K562 treated with DMSO at 1 percent for 24 hours (cell line): ENCODE measurements around the gene FARSB. TPM values are rescaled to one million over a fixed set of nuclear protein-coding genes. Genes with fewer than 3 reads are reported as not detected.

Experiments used
- total RNA-seq: library from RNA; unstranded; fragments of 300-600 nt; gene quantifications from 2 replicates; pipeline ENCODE4 v1.2.3, GENCODE V29; 2022; ENCODE audit warnings: low read depth; ENCODE audit not compliant: insufficient read depth

The FARSB gene
- 11.9 and 12.6 TPM in 2 replicates for total RNA-seq

DNA sequence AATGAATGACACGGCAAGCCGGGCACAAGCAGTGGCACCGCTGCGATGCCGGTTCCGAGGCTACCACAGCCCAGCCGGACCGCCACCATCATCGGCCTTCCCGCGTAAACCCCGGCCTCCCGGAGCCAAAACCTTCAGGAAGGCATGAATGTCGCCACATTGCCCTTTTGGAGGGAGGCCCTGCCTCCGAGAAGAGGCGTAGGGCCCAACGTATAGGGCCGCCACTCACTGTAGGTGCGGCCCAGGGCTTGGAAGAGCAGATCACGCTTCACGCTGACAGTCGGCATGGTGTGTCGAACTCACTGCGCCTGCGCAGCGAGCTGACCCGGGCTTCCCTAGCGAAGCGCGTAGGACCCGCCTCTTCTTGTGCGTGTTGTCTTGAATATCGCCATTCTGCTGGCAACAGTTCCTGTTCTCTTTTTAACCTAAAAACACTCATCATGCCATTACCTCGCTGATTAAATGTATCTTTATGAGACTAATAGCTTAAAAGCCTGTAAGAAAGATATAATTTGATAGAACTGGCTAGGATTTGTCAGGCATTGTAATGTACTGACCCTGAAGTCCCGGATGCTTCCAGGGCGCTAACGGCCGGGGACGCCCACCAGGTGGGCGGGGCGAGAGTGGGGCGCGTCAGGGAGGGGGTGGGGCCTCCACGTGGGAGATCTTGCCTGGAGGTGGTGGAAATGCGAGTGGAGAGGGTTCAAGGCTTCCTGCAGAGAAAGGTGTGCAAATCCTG is at the start of gene FARSB:
Gene FARSB (minus strand): TSS at position 306 of the 739 bp plus-strand sequence. CDS start 19 bp downstream, at position 287.

DNA sequence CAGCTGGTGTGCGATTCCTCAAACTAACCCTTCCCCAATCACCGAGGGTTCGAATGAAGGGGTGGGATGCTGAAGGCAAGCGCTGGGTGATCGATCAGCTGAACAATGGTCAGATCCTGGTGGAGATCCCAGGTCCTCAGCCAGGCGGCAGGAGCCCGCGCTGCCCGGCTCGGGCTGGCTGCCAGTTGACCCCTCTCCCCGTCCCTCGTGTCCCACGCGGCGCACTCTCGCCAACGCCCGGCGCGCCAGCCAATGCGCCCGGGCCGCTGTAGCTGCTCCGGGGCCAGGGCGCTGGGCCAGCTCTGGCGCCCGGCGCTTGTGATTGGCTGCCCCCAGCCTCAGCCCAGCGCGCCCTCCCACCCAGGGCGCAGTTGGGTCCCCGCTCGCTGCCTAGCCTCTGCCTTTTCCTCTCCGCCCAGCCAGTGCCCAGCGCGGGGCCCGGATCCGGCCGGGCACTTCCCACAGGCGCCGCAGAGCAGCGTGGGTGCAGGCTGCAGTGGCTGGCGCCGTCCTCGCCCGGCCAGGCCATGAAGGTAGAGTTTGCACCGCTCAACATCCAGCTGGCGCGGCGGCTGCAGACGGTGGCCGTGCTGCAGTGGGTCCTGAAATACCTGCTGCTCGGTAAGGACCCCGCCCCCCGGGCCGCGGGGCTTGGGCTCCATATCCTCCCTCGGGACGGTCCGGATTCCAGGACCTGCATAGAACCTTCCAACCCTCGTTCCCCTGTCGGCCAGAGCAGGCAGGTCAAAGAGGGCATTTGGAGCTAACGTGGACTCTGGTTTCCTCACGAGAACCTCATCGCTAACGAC is 15.6 kb upstream of the FARSB start, which contains the start of gene MOGAT1:
Gene MOGAT1 (plus strand): TSS at position 400 of the 809 bp plus-strand sequence. CDS start 128 bp downstream, at position 528.

Other genes with a start within 250 kb of the FARSB start
- gene SGPP2, start 231.5 kb downstream of the FARSB start, total RNA-seq: not detected in 2 replicates
- gene MOGAT1, start 15.6 kb upstream of the FARSB start, total RNA-seq: not detected in 2 replicates
- 42.0 and 50.3 TPM in 2 replicates for gene ACSL3, start 204.9 kb upstream of the FARSB start, total RNA-seq